Measurements from ENCODE around the gene PCLO. TPM values are rescaled to one million over a fixed set of nuclear protein-coding genes. Genes with fewer than 3 reads are reported as not detected.

PCLO gene
- total RNA-seq, 4 donors from 2014 or later, result 11.8 to 40.4 (median 26.1) TPM

- 92 to 95% methylated on average over 4 of the region's 4 CpGs for WGBS, 2 donors
- H3K4me3 ChIP-seq (replicated peaks in 1 of 3), result no peak overlapping the region
- no peak for DNase-seq
- H3K27ac ChIP-seq, result no peak overlapping the region
- H3K27me3 ChIP-seq, result no peaks in the 10 kb centered on the region
- no peaks in the 10 kb centered on the region for H3K9me3 ChIP-seq
- intact Hi-C loops (cut with DNase I), result no loop called here
- H3K4me1 ChIP-seq, result peaks cover 3 to 5% of the 10 kb centered on the region in 2 donors
- no peaks in the 10 kb centered on the region for H3K36me3 ChIP-seq
- TF ChIP-seq CTCF (IDR thresholded peaks at IDR 0.05) (no peak), POLR2A (IDR thresholded peaks at IDR 0.05) (no peak)
These were observed 420.5 kb downstream of the PCLO start for GRCh38 chr7:82742163-82742562.

GRCh38 chr7:82741493-82741892 is 421.2 kb downstream of the PCLO start:
- no peak for DNase-seq
- H3K9me3 ChIP-seq, result no peaks in the 10 kb centered on the region
- no peak overlapping the region for H3K4me3 ChIP-seq (replicated peaks in 1 of 3)
- H3K27ac ChIP-seq, result no peak overlapping the region
- peaks cover 3 to 5% of the 10 kb centered on the region in 2 donors for H3K4me1 ChIP-seq
- no peaks in the 10 kb centered on the region for H3K27me3 ChIP-seq
- H3K36me3 ChIP-seq, result no peaks in the 10 kb centered on the region
- no peak for TF ChIP-seq POLR2A (IDR thresholded peaks at IDR 0.05)
- intact Hi-C loops (cut with DNase I), result no loop called here

- no peaks in the 10 kb centered on the region for H3K9me3 ChIP-seq
- H3K4me1 ChIP-seq, result peaks cover 2 to 5% of the 10 kb centered on the region in 2 donors
- no peak overlapping the region for H3K4me3 ChIP-seq (replicated peaks in 1 of 3)
- no peaks in the 10 kb centered on the region for H3K36me3 ChIP-seq
- no peaks in the 10 kb centered on the region for H3K27me3 ChIP-seq
- TF ChIP-seq CTCF (IDR thresholded peaks at IDR 0.05) (peak in 5 of 6 experiments; percentile 19 to 63 (median 44)), POLR2A (IDR thresholded peaks at IDR 0.05) (no peak)
- WGBS, 2 donors, result 43 to 44% methylated on average over 3 of the region's 3 CpGs
- intact Hi-C loops (cut with DNase I), result no loop called here
- peak; percentile 62 to 76 for DNase-seq
- no peak overlapping the region for H3K27ac ChIP-seq
These were observed 422.3 kb downstream of the PCLO start for GRCh38 chr7:82740246-82740848.

- intact Hi-C loops (cut with DNase I), result no loop called here
- H3K9me3 ChIP-seq, result no peaks in the 10 kb centered on the region
- no peaks in the 10 kb centered on the region for H3K36me3 ChIP-seq
- no peak overlapping the region for H3K4me3 ChIP-seq (replicated peaks in 1 of 3)
- no peaks in the 10 kb centered on the region for H3K27me3 ChIP-seq
- no peak for DNase-seq
- 77 to 81% methylated on average over 3 of the region's 3 CpGs for WGBS, 2 donors
- no peaks in the 10 kb centered on the region for H3K4me1 ChIP-seq
- no peak overlapping the region for H3K27ac ChIP-seq
- no peak for TF ChIP-seq POLR2A (IDR thresholded peaks at IDR 0.05)
- no peak for TF ChIP-seq CTCF (IDR thresholded peaks at IDR 0.05)
These were observed 426.1 kb downstream of the PCLO start for GRCh38 chr7:82736633-82737032.

- Histone ChIP-seq H3K4me3 (replicated peaks in 1 of 3) (no peak overlapping the region), H3K36me3 (no peaks in the 10 kb centered on the region), H3K9me3 (no peaks in the 10 kb centered on the region), H3K27me3 (no peaks in the 10 kb centered on the region), H3K4me1 (no peaks in the 10 kb centered on the region), H3K27ac (no peak overlapping the region)
- 75 to 83% methylated on average over 3 of the region's 3 CpGs for WGBS, 2 donors
- TF ChIP-seq CTCF (IDR thresholded peaks at IDR 0.05) (no peak), POLR2A (IDR thresholded peaks at IDR 0.05) (no peak)
- DNase-seq, result no peak
- intact Hi-C loops (cut with DNase I), result no loop called here
These were observed 430.0 kb downstream of the PCLO start for GRCh38 chr7:82732677-82733076.
